Endometrial microvascular endothelial cells (primary cell): Measurements from ENCODE around the gene SNTG2. TPM values are rescaled to one million over a fixed set of nuclear protein-coding genes. Genes with fewer than 3 reads are reported as not detected.

Experiments
- in situ Hi-C: cut with HindIII; loops from 2 replicates; pipeline ENCODE4 v1.10.0; 2017; ENCODE audit warnings: low sequenced_read_pairs, low pct_unique_long_range_greater_than_20kb; ENCODE audit errors: inconsistent ontology term
- total RNA-seq: library from RNA; depleted of rRNA; stranded (reverse); fragments of >200 nt; gene quantifications from one replicate; pipeline ENCODE4 v1.2.3, GENCODE V29; 2015; ENCODE audit errors: inconsistent ontology term

SNTG2 gene
- total RNA-seq, 1 donor from 2014 or later = not detected

DNA sequence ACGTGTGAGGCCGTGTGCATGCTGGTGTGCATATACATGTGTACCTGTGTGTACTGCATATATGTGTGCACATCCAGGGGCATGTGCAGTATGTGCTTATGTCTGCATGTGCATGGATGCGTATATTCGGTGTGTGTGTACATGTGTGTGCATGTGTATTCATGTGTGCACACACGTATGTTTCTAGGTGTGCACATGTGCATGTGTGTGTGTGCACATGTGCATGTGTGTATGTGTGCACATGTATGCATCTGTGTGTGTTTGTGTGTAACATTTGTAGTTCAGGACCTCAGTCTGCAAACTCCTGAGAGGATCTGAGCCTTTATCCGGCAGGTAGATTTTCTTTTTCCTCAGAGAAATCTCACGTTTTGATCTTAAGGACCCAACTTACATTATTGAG lies 201.7 kb downstream of the SNTG2 start:
- in situ Hi-C loops = no loop called here

DNA sequence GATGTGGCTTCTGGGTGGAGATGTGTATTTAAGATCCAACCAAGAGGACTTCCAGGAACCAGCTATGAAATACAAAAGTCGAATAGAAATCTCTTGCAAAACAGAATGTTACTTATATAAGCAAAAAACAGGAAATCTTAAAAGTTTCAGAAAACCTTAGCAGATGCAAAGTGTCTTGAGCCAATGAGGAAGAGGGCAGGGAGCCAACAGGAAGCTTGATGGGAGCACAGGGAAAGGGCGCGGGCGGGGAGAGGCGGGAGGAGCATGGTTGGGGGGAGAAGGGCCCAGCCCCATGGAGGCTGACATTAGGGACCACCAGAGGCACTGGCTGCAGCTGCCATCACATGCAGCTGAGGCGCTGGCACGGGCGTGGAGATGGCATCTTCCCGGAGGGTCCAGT lies 203.3 kb downstream of the SNTG2 start:
- in situ Hi-C loops = no loop called here

DNA sequence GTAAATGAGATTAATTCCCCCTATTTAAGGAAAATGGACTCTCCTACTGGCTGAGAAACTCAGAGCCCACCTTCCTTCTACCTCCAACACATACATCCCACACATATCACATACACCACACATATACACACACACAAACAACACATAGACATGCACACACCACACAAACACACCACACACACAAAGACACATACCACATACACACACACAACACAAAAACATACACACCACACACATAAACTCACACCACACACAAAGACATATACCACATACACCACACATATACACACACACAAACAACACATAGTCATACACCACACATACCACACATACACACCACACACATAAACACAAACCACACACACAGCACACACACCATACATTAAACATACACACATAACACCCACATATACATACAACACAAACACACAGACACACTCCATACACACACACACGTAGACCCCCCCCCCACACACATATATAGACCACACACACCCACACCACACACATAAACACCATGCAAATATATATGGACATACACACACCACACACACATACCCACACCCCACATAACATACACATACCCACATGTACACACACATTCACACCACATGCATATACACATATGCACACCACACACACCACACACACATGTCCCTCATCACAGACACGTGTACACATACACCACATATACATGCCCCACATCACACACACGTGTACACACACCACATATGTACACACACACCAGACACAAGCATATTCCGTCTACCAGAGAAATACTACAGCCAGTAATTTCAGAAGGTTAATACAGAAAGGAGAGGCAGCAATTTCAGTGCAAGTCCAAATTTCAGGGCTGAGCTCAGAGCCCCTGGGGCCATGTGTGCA lies 204.3 kb downstream of the SNTG2 start:
- in situ Hi-C loops = no loop called here

DNA sequence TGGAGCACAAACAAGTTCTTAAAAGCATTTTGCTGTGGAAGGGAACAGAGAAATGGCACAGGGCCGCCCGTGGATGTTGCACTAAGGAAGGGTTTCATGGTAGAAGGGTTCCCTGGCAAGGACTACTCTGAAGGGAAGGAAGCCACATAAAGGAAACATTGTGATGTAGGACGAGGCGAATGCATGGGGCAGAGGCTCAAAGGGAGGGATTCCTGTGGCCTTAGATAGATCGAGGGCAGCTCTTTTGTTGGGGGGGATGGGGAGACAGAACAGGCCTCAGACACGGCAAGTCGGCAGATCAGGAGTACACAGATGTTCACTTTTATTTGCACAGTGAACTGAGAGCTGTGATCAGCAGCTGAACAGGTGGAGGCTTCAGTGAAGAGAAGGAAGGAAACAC lies 205.4 kb downstream of the SNTG2 start:
- in situ Hi-C loops = no loop called here

DNA sequence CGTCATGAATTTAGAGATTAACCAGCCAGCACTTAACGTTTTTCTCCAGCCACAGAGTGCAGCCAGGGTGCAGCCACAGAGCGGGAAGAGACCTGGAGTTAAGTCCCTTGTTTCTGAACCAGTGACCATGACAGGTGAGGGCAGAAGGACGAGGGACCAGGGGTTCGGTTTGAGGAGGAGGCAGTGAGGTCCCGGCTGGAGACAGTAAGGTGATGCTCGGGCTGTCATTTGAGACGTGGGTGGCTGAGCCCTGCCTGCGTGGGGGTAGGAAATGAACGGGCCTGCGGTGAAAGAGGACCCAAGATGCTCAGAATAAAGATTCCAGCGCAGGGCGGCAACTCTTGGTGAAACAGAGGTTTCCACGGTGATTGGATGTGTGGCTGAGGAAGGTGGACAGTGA lies 205.9 kb downstream of the SNTG2 start:
- in situ Hi-C loops = no loop called here

DNA sequence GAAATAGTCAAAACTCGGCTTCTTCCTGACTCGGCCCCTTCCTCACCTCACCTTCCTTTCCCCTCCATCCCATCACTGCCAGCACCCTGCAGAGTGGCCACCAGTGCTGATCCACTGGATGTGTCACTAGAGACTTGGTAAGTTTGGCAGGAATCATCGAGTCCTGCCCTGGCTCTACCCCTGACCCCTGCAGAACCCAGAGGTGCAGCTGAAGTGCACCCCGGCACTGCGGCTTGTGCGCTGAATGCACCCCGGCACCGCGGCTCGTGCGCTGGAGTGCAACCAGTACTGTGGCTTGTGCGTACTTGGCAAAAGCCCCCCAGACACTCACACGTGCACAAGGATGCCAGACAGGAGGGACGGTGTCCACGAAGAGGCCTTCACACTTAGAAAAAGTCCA lies 206.5 kb downstream of the SNTG2 start:
- in situ Hi-C loops = no loop called here

DNA sequence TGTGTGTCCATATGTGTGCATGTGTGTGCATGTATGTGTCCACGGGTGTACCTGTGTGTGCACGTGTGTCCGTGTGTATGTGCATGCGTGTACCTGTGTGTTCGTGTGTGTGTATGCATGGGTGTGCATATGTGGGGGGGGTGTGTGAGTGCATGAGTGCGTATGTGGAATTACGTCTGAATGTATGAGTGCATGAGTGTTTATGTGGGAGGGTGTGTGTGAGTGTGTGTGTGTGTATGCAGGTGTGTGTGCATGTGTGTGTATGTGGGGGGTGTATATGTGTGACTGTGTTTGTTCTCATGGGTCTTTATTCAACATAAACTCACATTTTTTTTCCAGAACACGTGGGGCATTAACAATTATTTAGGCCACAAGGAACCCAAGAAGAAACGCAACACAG lies 208.4 kb downstream of the SNTG2 start:
- in situ Hi-C loops = no loop called here

DNA sequence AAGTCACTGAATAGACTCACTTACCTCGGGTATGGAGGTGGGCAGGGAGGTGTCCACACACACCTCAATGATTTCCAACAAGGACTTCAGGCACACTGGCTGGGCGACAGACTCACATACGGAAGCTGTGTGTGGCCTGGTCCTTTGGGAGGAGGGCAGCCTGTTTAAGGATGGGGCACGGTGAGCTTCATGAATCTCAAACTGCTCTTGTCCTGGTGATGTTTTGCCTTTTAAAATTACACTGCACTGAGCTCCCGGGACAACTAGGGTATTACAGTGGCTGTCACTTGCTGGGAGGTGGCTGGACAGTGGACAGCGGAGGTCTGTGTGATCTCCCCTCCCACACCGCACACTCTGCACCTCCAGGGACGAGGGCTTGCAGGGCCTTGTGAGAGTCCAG lies 211.6 kb downstream of the SNTG2 start:
- in situ Hi-C loops = no loop called here

DNA sequence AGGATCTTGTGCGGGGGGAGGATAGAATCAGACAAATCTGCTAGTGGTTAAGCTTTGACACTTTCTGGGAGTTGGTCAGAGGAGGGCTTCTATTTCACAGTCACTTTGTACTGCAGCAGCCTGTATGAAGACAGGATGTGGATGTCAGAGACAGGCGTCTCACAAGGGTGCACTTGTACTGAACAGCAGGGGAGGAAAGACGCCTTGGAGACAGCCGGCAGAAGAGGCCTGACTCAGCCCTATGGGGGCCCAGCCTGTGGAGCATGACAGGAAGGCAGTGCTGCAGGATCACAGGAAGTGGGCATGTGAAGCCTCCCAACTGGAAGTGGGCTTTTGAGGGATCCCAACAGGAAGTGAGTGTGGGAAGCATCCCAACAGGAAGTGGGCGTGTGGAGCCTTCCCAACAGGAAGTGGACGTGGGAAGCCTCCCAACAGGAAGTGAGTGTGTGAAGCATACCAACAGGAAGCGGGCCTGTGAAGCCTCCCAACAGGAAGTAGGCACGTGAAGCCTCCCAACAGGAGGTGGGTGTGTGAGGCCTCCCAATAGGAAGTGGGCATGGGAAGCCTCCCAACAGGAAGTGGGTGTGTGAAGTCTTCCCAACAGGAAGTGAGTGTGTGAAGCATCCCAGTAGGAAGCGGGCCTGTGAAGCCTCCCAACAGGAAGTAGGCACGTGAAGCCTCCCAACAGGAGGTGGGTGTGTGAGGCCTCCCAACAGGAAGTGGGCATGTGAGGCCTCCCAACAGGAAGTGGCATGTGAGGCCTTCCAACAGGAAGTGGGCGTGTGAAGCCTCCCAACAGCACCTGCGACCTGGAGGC lies 212.3 kb downstream of the SNTG2 start:
- in situ Hi-C loops = no loop called here

DNA sequence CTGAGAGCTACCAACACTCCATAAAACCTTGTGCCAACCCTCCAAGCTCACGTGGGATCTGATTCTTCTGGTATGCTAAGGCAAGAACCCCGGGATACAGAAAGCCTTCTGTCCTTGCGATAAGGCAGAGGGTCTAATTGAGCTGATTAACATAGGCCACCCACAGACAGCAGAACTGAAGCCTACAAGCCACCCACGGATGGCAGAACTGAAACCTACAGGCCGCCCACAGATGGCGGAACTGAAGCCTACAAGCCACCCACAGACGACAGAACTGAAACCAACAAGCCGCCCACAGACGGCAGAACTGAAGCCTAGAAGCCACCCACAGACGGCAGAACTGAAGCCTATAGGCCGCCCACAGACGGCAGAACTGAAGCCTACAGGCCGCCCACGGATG lies 216.3 kb downstream of the SNTG2 start:
- in situ Hi-C loops = no loop called here

DNA sequence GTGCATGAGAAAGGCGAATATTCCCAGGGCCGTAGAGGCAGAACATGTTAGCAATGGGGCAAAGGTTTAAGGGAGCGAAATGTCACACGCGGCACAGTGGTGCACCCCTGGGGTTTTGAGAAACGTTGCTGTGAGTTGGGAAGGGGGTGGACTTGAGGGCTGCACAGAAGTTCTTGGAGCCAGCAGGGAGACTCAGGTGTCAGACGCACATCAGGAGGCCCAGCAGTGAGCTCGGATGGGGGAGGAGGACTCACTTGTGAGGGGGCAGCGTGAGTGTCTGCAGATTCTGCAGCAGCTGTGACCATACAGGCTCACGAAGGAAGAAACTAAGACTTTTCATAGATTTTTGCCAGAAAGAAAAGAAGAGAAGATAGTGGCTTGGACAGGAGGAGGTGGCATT lies 218.2 kb downstream of the SNTG2 start:
- in situ Hi-C loops = no loop called here

DNA sequence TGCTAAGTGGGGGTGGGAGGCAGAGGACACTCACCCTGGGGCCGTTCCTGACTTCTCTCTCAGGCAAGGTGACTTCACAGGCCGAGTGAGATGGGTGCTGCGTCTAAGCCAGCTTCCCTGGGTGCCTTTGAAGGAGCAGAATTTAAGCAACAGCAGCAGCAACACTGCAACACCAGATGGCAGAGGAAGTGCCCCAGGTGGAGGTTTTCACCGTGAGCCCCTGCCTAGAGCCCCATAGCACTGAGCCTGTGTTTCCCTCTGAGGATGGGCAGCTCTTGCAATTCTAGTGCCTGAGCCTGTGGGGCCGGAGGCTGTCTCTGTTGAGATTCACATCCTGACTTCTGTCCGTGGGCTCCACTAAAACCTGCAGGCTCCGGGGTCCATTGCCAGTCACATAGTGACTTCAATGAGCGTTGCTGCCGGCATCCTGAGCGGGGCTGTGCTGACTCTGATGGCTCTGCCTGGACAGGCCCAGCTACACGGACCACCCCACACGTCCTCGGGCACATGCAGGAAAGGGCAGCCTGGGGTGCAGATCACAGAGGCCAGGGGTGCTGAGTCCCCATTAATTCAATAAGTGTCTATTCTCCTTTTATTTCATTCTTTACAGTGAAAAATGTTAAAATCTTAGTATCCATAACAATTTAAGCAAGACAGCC lies 218.8 kb downstream of the SNTG2 start:
- in situ Hi-C loops = no loop called here

DNA sequence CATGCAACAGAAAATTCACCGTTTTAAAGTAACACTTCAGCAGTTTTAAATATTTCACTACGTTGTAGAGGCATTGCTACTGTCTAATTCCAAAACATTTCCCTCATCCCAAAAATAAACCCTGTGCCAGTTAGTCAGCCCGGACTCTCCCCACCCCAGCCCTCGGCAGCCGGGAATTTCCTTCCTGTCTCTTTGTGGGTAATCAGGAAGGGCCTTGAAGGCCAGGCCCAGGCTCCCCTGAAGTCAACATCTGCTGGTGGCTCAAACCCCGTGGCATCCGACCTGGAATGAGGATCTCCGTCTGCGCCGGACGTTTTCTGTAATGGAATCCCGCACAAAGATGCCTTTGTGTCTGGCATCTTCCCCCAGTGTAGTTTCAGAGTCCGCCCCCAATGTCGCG lies 219.6 kb downstream of the SNTG2 start:
- in situ Hi-C loops = no loop called here

DNA sequence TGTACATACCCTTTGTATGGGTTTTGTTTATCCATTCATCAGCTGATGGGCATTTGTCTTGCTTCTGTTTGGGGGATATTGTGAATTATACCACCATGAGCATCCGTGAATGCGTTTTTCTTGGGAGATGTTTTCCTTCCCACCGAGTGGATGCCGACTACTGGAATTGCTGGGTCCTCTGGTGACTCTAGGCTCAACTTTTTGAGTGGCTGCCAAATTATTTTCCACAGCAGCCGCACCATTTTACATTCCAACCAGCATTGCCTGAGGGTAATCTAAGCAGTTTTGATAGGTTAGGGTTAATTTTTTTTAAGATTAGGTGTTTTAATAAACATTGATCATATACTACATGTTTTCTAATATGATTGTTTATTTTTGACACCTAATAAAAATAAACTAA lies 220.1 kb downstream of the SNTG2 start:
- in situ Hi-C loops = no loop called here

DNA sequence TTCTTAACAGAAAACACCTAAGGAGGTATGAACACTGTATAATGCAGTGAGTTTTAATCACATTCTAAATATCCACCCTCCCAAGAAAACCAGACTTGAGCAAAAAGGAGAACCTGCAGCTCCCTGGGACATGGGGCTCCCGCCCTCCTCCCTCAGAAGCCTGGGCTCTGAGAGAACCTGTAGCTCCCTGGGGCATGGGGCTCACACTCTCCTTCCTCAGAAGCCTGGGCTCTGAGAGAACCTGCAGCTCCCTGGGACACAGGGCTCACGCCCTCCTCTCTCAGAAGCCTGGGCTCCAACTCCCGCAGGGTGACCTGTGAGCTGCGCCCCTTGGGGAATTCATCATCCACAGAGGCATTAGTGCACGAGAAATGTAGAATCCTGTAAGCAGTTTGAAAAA lies 222.9 kb downstream of the SNTG2 start:
- in situ Hi-C loops = no loop called here

DNA sequence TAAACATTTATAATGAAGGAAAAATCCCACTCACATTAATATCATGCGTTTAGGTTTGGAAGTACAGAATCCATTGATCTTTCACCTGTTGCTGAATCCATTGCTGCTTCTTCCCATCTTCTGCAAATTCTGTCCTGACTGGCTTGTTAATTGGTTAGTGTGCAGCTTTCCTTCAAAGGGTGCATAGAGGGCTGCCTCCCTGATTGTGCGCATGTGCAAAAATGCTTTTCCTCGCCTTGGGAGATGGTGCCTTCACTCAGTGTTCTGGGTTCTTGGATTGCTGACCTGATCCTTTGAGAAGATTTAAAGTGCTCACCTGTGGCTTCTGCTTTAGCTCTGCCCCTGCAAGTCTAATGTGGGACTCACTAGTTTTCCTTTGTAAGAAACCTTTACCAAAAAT lies 231.2 kb downstream of the SNTG2 start:
- in situ Hi-C loops = no loop called here

DNA sequence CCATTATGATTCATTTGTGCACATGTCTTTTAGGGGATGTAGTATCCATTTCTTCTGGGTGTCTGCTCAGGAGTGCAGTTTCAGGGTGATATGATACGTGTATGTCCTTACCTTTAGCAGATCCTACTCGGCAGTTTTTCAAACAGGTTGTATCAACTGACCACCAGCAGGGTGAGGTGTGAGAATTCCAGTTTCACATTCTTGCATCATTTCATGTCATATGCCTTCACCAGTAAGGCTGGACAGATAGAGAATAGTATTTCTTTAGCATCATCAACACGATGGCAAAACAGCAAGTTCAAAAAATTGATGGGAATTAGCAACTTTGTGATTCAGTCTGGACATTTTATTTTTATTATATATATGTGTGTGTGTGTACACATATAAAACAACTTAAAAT lies 232.7 kb downstream of the SNTG2 start:
- in situ Hi-C loops = no loop called here

DNA sequence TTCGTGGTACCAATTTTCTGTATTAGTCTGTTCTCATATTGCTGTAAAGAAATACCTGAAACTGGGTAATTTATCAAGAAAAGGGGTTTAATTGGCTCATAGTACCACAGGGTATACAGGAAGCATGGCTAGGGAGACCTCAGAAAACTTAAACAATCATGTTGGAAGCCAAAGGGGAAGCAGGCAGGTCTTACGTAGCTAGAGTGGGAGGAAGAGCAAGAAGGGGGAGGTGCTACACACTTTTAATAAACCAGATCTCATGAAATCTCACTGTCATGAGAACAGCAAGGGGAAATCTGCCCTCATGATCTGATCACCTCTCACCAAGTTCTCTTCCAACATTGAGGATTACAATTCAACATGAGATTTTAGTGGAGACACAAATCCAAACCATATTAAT lies 235.8 kb downstream of the SNTG2 start:
- in situ Hi-C loops = no loop called here

DNA sequence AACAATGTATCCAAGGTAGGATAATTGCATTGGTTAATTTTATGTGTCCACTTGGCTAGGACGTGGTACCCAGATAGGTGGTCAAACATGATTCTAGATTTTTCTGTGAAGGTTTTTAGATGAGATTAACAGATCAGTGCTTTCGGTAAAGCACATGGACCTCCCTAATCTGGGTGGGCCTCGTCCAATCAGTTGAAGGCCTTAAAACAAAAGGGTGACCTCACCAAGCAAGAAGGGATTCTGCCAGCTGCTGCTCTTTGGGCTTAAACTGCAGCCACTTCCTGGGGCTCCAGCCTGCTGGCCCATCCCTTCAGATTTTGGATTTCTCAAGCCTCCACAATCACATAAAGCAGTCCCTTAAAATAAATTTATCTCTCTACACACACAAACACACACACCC lies 236.5 kb downstream of the SNTG2 start:
- in situ Hi-C loops = no loop called here

DNA sequence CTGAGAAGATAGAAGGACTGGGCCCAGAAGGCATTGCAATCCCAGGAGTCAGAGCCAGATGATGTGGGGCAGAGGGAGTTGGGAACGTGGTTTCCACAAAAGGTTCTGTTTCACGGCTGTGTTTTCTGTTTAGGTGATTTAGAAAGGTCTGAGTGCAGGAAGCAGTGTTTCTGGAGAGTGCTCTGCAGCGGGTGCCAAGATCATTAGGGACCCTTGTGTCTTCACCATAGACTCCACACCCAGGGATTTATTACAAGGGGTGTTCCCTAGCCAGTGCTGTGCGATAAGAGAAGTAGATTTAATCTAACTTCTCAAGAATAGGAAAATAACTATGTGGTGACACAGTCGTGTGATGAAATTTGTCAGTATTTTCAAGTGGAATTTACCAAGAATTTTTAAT lies 241.5 kb downstream of the SNTG2 start:
- in situ Hi-C loops = no loop called here
